HEK293T (cell line): ENCODE results near the gene APOA4.

Experiments
- BHLHE40 ChIP-seq: fragments of 450-650 bp; IDR thresholded peaks from 2 replicates; pipeline ENCODE4 v1.6.1; 2016; ENCODE audit warnings: mild to moderate bottlenecking, moderate library complexity, borderline replicate concordance
- CTBP1 ChIP-seq: fragments of 450-650 bp; IDR thresholded peaks from 2 replicates; pipeline ENCODE4 v1.6.1; 2016; ENCODE audit warnings: borderline replicate concordance
- ELF4 ChIP-seq: fragments of 450-650 bp; IDR thresholded peaks from 2 replicates; pipeline ENCODE4 v1.6.1; 2017; ENCODE audit warnings: antibody characterized with exemption
- FOXA1 ChIP-seq: fragments of 450-650 bp; IDR thresholded peaks from 2 replicates; pipeline ENCODE4 v1.6.1; 2016; ENCODE audit warnings: mild to moderate bottlenecking
- FOXK2 ChIP-seq: fragments of 450-650 bp; IDR thresholded peaks from 2 replicates; pipeline ENCODE4 v1.6.1; 2016; ENCODE audit warnings: mild to moderate bottlenecking
- FOXM1 ChIP-seq: fragments of 450-650 bp; IDR thresholded peaks from 2 replicates; pipeline ENCODE4 v1.6.1; 2017; ENCODE audit warnings: mild to moderate bottlenecking, borderline replicate concordance
- HDGF ChIP-seq: fragments of 450-650 bp; IDR thresholded peaks from 2 replicates; pipeline ENCODE4 v1.6.1; 2017; ENCODE audit warnings: antibody characterized with exemption, borderline replicate concordance
- L3MBTL2 ChIP-seq: fragments of 450-650 bp; conservative IDR thresholded peaks from 2 replicates; pipeline ENCODE4 v1.6.1; 2016; ENCODE audit warnings: mild to moderate bottlenecking
- NFRKB ChIP-seq: fragments of 450-650 bp; IDR thresholded peaks from 2 replicates; pipeline ENCODE4 v1.6.1; 2016; ENCODE audit warnings: mild to moderate bottlenecking, moderate library complexity
- PKNOX1 ChIP-seq: fragments of 450-650 bp; IDR thresholded peaks from 2 replicates; pipeline ENCODE4 v1.6.1; 2016
- SP1 ChIP-seq: fragments of 450-650 bp; IDR thresholded peaks from 2 replicates; pipeline ENCODE4 v1.6.1; 2017
- SUZ12 ChIP-seq: fragments of 450-650 bp; IDR thresholded peaks from 2 replicates; pipeline ENCODE4 v1.6.1; 2016; ENCODE audit warnings: mild to moderate bottlenecking
- TARDBP ChIP-seq: fragments of 450-650 bp; IDR thresholded peaks from 2 replicates; pipeline ENCODE4 v1.6.1; 2016
- ZNF384 ChIP-seq: fragments of 450-650 bp; IDR thresholded peaks from 2 replicates; pipeline ENCODE4 v1.6.1; 2016

- TF ChIP-seq FOXM1 (no peak), TARDBP (no peak), SP1 (no peak), ELF4 (no peak), FOXK2 (no peak), FOXA1 (no peak), BHLHE40 (no peak), ZNF384 (no peak), NFRKB (no peak), HDGF (no peak), SUZ12 (no peak), PKNOX1 (no peak), CTBP1 (no peak), L3MBTL2 (no peak)
Measured at GRCh38 chr11:116790167-116791001, 32.7 kb downstream of the APOA4 start.
